UCSD-AML1 (cell line): ENCODE data around the gene ARHGAP12.

Experiments
- DNase-seq: peaks from one replicate; lab custom pipeline; 2025; ENCODE audit not compliant: unreplicated experiment; lab: John Stamatoyannopoulos, UW

ARHGAP12 gene

DNA sequence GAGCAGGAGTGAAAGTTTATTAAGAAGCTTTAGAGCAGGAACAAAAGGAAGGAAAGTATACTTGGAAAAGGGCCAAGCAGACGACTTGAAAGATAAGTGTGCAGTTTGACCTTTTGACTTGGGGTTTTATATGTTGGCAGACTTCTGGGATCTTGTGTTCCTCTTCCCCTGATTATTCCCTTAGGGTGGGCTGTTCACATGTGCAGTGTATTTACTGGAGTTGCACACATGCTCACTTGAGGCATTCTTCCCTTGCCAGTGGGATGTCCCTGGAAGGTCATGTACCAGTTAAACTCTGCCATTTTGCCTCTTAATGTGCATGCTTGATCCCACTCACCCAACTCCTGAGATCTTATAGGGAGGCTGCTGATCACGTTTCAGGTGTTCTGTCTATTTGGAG, 23.4 kb upstream of the ARHGAP12 start:
- no peak for DNase-seq

DNA sequence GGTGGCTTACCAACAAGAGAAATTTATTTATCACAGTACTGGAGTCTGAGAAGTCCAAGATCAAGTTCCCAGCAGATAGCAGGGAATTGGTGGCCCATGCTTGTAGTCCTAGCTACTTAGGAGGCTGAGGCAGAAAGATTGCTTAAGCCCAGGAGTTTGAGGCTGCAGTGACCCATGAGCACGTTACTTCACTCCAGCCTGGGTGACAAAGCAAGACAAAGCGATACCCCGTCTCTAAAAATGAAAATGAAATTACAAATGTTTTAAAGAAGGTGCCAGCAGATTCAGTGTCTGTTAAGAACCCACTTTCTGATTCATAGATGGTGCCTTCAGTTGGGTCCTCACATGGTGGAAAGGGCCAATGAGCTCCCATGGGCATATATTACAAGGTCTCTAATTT, 20.6 kb upstream of the ARHGAP12 start:
- DNase-seq, result no peak

DNA sequence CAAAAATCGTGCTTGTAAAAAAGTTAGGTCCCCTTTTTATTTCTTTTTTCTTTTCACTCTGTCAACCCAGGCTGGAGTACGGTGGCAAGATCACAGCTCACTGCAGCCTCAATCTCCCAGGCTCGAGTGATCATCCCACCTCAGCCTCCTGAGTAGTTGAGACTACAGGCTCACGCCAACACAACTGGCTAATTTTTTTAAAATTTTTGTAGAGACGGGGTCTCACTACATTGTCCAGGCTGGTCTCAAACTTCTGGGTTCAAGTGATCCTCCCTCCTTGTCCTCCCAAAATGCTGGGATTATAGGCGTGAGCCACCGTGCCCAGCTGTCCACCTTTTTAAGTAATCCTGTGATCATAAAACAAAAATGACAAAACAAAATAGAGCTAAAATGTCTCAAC, 19.4 kb upstream of the ARHGAP12 start:
- DNase-seq, result no peak

DNA sequence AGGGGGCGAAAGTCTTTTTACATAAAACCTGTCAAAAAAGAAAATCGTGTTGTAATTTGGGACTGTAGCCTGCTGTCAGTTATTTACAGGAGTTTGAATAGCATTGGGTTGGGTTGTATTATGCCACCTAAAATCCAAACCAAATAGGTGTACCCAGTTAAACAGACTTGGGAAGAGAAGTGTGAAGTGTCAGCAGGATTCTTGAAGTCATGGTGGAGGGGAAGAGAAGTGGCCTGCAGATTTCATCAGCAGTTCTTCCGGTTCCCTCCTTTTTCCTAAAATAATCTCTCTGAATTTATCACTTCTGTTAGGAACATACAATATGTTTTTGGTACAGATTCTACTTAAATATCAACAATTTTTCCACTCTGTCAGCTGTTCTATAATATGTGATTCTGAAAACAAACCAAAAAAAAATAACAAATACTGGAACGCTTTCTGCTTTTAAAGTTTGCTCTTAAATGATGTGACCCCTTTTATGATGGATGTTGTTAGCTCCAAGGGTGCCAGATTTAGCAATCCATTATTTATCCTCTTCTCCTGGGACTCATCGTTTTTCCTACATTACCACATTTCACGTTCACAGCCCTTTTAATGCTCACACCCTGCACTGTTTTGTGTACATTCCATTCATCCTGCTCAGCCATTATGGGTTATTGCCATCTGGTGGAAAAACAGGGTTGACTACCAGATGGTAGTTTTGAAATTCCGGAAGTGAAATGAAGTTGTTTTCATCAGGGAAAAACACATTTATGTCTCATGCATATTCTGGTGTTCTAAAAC, 18.7 kb upstream of the ARHGAP12 start:
- no peak for DNase-seq

DNA sequence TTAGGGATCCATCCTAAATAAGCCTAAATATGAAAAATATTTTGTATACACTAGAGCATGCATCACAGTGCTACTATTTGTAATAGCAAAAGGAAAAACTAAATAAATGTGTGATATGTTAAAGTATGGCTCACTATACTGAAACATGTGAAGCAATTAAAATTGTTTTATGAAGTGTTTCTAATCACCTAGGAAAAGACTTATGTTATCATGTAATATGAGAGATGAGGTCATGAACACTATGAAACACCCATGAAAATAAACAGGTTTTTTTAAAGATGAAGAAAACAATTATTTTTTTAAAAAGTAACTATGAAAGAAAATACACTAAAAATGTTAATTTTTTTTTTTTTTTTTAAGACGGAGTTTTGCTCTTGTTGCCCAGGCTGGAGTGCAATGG, 16.8 kb upstream of the ARHGAP12 start:
- no peak for DNase-seq

DNA sequence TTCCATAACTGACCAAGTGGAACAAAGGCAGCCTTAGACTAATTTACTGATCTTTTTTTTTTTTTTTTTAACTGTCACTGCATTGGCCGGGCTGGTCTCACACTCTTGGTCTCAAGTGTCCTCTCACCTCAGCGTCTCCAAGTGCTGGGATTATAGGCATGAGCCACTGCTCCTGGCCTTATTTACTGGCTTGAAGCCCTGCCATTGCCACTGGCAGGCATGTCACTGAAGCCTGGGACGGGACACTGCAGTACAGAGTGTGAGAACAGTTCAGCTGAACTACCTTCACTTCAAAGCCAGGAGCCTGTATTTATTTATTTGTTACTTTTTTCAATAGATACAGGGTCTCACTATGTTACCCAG, 15.4 kb upstream of the ARHGAP12 start:
- DNase-seq, result no peak

DNA sequence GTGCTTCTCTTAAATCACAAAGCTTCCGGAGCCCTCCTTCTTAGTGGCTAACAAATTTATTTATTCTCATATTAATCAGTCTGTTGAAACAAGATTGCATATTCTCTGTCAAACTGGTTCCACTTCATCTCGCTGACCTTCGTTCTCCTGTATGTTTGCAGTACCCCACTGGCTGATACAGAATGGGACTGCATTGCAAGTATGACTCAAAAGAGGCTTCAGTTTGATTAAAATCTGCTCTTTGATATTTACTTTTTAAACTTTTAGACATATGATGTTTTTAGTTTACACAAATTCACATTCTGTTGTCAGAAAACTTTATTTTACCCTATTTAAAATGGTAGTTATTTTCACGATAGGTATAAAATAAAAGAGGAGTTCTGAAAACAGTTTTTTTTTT, 14.3 kb upstream of the ARHGAP12 start:
- DNase-seq, result no peak

DNA sequence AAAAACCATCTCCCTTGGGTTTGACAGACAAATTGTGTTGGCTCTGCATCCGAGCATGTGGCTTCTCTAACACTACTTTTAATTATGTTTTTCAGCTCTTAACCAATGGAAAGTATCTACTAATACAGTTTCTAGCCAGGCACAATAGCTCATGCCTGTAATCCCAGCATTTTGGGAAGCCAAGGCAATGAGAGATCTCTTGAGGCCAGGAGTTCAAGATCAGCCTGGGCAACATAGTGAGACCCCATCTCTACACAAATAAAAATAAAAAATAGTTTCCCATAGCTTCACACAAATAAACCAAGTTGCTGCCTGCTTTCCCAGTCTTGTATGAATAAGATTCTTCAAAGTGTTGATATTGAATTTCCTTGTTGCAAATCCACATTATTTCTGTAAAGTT, 13.8 kb upstream of the ARHGAP12 start:
- DNase-seq, result no peak

DNA sequence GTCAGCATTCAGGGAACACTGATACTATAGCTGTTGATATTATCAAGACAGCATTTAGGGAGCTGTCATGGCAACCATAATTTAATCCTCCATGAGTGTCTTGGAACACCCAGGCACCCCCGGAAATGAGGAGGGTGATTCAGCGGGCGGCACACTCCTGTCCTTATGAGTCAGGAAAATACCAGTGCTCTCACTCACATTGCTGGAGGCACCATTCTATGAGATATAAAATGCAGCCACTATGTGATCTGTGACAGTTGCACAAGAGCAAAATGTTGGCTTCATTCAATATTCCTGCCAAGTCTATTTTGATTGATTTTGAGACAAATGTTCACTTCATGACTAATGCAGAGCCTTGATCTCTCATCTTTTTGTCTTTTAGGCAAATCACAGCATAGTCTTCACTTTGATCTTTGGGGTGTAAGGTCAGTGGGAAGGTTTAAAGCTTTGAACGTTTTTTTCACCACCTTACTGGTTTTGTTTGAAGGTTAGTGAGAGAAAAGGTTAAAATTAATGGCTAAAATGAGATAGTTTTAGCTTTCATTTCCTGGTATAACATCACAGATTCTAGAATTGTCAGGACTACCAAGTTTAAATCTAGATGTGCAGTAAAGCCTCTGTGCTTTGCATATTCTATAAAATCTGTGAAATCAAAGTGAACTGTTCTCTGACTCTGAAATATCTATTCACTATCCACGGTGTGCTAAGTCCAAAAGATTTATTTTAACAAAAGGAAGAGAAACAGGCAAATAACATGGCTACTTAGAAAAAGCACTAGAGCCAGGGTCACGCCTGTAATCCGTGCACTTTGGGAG, 12.4 kb upstream of the ARHGAP12 start:
- no peak for DNase-seq

DNA sequence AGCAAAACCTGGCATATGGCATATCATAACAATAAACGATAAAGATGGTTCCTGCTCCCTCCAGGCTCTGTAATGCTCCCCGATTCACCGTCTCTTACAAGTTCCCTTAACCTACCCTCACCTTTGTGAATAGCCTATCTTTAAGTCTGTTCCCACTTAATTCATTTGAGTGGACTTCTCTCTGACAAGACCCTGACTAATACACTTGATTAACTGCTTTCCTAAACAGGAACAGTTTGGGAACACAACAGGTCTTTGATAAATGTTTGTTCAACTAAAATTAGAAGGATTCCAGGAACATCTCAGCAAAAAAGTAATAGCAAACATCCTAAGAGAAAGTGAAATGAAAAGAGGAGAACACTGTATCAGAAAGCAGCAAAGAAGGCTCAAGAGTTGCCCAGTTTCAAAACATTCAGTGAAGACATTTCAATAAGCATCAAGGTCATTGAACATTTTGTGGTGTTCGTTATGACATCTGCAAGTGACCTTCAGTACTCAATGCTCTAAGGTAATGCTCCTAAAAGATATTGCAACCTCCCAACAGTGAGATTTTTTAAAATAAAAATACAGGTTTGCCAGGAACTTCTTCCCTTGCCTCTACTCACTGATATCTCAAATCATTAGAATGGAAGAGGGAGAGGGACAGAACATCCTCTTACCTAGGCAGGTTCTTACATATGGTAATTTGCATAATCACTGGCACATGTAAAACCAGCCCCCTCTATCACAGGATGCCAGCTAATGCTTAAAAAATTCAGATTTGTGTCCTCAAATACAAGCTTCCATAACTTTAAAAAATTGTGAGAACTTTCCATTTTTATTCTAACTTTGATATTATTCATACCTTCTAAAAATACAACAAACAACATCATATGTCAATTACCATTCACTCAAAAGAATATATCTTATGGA, 11.4 kb upstream of the ARHGAP12 start:
- no peak for DNase-seq

DNA sequence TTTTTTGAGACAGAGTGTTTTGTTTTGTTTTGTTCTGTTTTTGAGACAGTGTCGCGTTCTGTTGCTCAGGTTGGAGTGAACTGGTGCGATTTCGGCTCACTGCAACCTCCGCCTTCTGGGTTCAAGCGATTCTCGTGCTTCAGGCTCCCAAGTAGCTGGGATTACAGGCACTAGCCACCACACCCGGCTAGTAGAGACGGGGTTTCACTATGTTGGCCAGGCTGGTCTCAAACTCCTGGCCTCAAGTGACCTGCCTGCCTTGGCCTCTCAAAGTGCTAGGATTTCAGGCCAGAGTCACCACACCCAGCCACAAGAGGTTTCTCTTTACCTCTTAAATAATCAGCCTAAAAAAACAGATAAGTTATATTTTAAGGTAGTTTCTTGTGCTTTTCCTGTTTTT, 8.7 kb upstream of the ARHGAP12 start:
- no peak for DNase-seq

DNA sequence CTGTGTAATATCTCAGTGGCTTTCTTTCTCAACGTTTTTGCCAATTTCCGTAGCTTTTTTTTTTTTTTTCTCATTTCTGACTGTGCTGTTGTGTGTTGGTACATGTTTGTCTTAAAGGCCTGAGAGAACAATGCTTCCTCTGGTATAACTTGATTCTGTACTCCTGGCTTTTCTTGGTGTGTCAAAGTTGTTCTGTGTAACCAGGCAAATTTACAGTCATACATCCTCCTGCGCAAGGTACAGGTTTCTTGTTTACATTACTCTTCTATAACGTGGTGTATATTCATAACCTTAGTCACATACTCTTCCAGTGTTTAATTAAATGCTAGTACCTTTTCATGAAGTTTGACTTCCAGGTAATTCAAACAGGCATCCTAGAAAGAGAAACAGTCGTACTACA, 8.3 kb upstream of the ARHGAP12 start:
- DNase-seq, result no peak

DNA sequence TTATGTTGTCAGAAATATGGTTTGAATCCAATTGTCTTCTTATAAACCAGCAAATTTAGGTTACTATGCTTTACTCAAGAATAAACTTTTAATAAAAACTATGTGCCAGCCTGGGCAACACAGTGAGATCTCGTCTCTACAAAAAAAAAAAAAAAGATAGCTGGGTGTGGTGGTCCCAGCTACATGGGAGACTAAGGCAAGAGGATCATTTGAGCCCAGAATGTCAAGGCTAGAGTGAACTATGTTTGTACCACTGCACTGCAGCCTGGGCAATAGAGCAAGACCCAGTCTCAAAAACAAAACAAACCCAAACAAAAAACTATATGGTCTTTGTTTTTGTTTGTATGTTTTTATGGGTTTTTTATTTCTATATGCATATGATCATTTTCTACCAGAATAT, 7.5 kb upstream of the ARHGAP12 start:
- no peak for DNase-seq

DNA sequence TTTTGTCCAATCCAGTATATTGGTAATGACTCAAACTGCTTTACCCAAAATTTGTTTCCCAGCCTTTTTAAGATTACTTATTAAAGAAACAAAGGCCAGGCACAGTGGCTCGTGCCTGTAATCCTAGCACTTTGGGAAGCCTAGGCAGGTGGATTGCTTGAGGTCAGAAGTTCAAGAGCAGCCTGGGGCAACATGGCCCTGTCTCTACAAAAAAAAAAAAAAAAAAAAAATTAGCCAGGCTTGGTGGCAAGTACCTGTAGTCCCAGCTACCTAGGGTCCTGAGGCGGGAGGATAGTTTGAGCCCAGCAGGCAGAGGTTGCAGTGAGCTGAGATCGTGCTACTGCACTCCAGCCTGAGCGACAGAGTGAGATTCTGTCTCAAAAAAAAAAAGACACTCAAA, 7.0 kb upstream of the ARHGAP12 start:
- no peak for DNase-seq

DNA sequence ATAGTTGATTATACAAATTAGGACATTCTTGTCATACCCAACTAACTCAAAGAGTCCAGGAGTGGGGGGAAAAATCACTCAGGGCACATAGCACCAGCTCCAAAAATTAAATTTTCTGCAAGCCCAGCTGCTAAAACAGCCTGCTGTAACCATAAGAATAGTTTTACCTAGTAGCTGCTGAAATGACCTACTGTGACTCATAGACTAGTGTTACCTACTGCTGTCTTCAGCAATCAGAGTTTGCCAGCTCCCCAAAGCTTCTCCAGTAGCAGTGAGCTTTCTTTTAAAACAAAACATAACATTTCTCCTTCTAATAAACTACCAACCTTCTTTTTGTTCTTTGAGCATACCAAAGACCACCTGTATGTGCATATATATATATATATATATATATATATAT, 4.2 kb upstream of the ARHGAP12 start:
- DNase-seq, result no peak

DNA sequence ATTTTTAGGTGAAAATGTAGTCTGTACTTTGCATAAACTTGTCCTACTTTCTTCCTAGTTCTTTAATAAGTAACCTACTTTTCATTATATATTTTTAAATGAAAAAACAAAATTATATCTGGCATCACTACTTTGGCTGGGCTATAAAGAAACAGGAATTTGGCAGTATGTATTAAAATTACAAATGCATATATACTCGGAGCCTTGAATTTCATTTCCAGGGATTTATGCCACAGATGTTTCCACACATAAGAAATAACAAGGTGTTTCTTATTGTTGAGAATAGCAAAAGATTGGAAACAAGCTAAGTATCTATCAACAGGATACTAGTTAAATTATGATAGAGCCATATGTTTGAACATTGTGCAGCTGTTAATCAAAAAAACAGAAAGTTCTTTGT, 2.2 kb upstream of the ARHGAP12 start:
- DNase-seq, result no peak

DNA sequence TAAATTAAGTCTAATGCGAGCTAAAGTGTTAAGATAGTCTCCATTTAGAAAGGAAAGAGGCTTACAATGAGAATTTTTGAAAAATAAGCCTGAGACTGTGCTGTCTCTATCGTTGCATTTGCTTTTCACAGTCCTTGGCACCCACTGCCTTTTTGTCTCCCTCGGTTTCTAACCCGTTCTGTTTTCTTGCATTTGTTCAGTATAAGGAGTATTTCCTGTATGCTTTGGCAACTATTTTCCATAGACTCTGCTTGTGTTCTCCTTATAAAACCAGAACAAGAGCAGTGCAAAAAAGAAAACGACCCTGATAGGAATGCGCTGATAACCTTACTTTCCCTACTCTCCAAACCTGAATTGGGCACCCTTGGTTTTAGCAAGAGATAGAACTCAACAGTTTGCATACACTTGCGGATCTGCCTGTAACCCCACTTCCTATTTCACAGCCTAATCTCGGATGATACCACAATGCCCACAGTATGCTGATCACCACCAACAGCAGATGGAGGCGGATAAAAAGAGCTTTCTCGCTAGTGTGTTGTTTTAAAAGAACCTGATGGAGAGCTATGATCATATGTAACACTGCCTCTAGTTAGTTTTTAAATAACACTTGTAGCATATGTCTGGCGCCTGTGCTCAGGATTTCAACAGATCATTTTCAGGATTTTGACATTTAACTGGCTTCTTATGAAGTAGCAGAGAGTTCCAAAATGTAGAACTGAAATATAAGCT, 1.6 kb upstream of the ARHGAP12 start:
- DNase-seq, result no peak

DNA sequence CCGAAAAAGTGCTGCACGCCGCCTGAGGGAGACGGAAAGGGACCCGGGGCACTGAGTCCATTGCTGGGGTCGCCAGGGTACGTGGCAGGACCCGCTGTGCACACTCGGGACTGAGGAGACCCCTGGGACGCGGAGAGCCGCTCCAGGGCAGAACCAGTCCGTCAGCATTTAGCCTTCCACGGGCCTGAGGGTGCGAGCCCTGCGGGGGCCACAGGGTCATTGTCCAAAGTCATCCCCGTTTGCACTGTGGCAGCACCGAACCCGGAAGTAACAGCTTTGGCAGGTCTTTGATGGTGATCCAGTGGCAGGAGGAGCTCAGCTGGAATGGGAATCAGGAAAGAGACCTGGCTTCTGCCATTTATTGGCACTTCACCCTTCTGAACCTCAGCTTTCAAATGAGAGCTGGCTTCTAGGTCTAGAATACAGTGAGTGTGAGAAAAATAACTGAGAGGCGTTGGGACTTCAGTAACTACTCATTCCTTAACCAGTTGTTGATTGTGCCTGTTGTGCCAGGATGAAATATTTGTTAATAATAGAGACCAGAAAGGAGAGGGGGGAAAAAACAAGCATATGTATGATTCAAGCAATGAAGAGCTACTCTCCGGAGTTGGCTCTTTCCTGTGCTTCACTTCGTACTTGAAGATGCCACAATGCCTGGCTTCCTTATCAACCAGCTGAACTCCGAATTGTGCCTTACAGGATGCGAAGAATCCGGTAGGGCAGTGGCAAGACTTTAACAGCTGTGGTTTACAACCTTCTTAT, 811 bp upstream of the ARHGAP12 start:
- DNase-seq, result peak; percentile 61

DNA sequence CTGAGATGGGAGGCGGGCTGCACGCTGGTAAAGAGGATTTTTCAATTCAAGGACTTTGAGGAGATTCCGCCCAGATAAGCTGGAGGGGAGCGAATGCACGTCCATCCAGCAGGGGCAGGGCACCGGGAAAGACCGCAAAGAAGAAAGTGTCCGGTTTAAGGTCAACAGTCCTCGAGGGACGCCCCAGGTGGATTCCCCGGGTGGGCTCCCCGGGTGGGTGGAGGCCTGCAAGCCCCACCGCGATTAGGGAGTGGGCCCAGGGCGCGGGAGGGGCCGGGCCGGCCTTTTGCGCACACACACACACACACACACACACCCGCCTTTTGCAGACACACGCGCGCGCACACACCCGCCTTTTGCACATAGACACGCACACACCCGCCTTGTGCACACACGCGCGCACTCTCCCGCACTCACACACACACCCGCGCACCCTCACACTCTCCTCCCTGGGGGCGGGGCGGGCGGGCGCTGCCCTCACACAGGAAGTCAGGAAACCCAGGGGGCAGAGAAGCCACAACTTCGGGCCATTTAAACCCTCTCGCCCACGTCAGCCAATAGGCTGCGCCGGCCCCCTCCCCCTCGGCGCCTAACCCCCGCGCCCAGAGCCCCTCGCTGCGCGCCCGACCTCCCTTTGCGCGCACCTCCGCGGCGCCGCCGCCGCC, 615 bp downstream of the ARHGAP12 start:
- peak; percentile 71 for DNase-seq

DNA sequence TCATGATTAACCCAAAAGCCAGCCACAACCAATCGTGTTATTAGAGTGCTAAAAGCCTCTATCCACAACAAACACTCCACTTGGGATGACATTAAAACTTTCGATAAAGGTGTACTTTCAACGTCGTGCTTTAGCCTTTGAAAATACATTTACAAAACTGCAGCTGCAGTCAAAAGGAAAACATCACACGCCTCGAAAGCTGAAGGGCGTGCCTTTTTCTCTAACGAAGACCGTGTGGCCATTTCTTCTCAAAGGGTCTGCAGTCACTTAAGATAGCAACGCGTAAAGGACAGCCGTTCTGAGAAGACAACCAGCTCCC, 1.1 kb downstream of the ARHGAP12 start:
- no peak for DNase-seq
